Panc1 (cell line): ENCODE results near the gene OR1M1. TPM values are rescaled to one million over a fixed set of nuclear protein-coding genes. Genes with fewer than 3 reads are reported as not detected.

Source experiments
- ATAC-seq: fragments of 200-7000 bp; cut with Tn5 transposase; 2 replicates; pipeline ENCODE4 v1.9.1; 2020; ENCODE audit warnings: mild to moderate bottlenecking, moderate library complexity
- BruUV-seq: library from RNA; stranded (reverse); fragments of 400-500 nt; replicated peaks from 2 replicates; lab custom pipeline; 2021; lab: Mats Ljungman, UMichigan
- CTCF ChIA-PET: fragments of 300-600 bp; sonication (Branson Sonifier 250); formaldehyde crosslinking; loops from one replicate; lab custom pipeline; 2022; ENCODE audit warnings: antibody characterized with exemption; lab: Charles Lee
- POLR2A ChIA-PET: fragments of 300-600 bp; sonication (Branson Sonifier 250); formaldehyde crosslinking; loops from one replicate; lab custom pipeline; 2022; ENCODE audit warnings: antibody characterized with exemption; lab: Charles Lee
- DNase-seq: peaks from one replicate; pipeline ENCODE4 v3.0.0-alpha.2; 2010; ENCODE audit warnings: low read depth, low spot score
- H3K27ac ChIP-seq: 2 replicates; pipeline ENCODE4 v1.5.1; 2011; ENCODE audit warnings: mild to moderate bottlenecking, low read length, inconsistent platforms
- H3K27me3 ChIP-seq: fragments of 200-500 bp; sonication (Bioruptor generic); 2 replicates; pipeline ENCODE4 v1.6.0; 2014; ENCODE audit warnings: low read length, inconsistent platforms; ENCODE audit not compliant: control insufficient read depth, insufficient read depth
- H3K36me3 ChIP-seq: fragments of 200-500 bp; sonication (Bioruptor generic); 2 replicates; pipeline ENCODE4 v1.5.1; 2014; ENCODE audit warnings: inconsistent platforms, mild to moderate bottlenecking, low read length, moderate library complexity; ENCODE audit not compliant: control insufficient read depth, insufficient read depth
- H3K4me1 ChIP-seq: 2 replicates; pipeline ENCODE4 v1.5.1; 2011; ENCODE audit warnings: inconsistent platforms, mild to moderate bottlenecking, low read length, moderate library complexity; ENCODE audit not compliant: control insufficient read depth, insufficient read depth
- H3K4me3 ChIP-seq, 2 experiments: 2 replicates each; pipeline ENCODE4 v1.5.1; 2011 to 2012; ENCODE audit warnings: low read depth in 2 of 2, low read length in 2 of 2, mild to moderate bottlenecking in 2 of 2, inconsistent platforms in 1 of 2, moderate library complexity in 1 of 2
- H3K9me3 ChIP-seq: fragments of 200-500 bp; sonication (Bioruptor generic); 2 replicates; pipeline ENCODE4 v1.5.1; 2014; ENCODE audit warnings: low read depth, mild to moderate bottlenecking, inconsistent platforms, low read length, moderate library complexity; ENCODE audit not compliant: control insufficient read depth, insufficient read depth
- CTCF ChIP-seq: fragments of 450-650 bp; IDR thresholded peaks from 2 replicates; pipeline ENCODE4 v1.5.1; 2017; ENCODE audit warnings: mild to moderate bottlenecking
- POLR2AphosphoS5 ChIP-seq: IDR thresholded peaks from 2 replicates; pipeline ENCODE4 v1.6.1; 2012; ENCODE audit warnings: mild to moderate bottlenecking, low read depth, low read length, moderate library complexity
- REST ChIP-seq, 2 experiments: IDR thresholded peaks; 2 replicates each; pipeline ENCODE4 v1.6.1; 2011 to 2012; ENCODE audit warnings: low read depth in 2 of 2, control low read depth in 1 of 2, low read length in 1 of 2, mild to moderate bottlenecking in 1 of 2, moderate library complexity in 1 of 2; ENCODE audit not compliant: insufficient read depth in 1 of 2
- SIN3A ChIP-seq: IDR thresholded peaks from 2 replicates; pipeline ENCODE4 v1.6.1; 2012; ENCODE audit warnings: low read depth, mild to moderate bottlenecking, low read length, moderate library complexity, borderline replicate concordance; ENCODE audit not compliant: insufficient read depth
- TCF7L2 ChIP-seq: IDR thresholded peaks from 2 replicates; pipeline ENCODE4 v1.6.1; 2011; ENCODE audit warnings: mild to moderate bottlenecking, low read depth, low read length, inconsistent platforms
- in situ Hi-C: cut with HindIII; loops from 2 replicates; pipeline ENCODE4 v1.10.0; 2016; ENCODE audit warnings: low sequenced_read_pairs, low pct_unique_long_range_greater_than_20kb
- intact Hi-C: fragments of 100-400 bp; cut with micrococcal nuclease; formaldehyde crosslinking; loops from one replicate; pipeline ENCODE4 v1.10.0; 2022; ENCODE audit not compliant: unreplicated experiment
- total RNA-seq: library from RNA; stranded (reverse); gene quantifications from one replicate; pipeline ENCODE4 v1.2.1, GENCODE V29; 2021; ENCODE audit not compliant: unreplicated experiment

OR1M1 gene
- total RNA-seq, 1 experiment from 2014 or later, result not detected

- Histone ChIP-seq H3K36me3 (no peaks in the 10 kb centered on the region), H3K27me3 (no peaks in the 10 kb centered on the region), H3K4me1 (peaks cover 31% of the 10 kb centered on the region), H3K9me3 (no peaks in the 10 kb centered on the region), H3K27ac (peak overlapping the region; percentile 86), H3K4me3 (no peak overlapping the region)
- BruUV-seq, result no TSS peak
- ChIA-PET POLR2A (no interaction called here), CTCF (no interaction called here)
- in situ Hi-C loops, result no loop called here
- no peak for ATAC-seq
- intact Hi-C loops, result loop anchor here (10.0 kb wide), 2 partner anchors 262 to 422 kb away; no protein-coding TSS in a partner anchor
- DNase-seq, result no peak
- TF ChIP-seq SIN3A, result no peak
- no peak for TF ChIP-seq POLR2AphosphoS5
- no peak for TF ChIP-seq TCF7L2
These were observed 10.0 kb upstream of the OR1M1 start for GRCh38 chr19:9076901-9077300.

- Histone ChIP-seq H3K36me3 (no peaks in the 10 kb centered on the region), H3K4me3 (no peak overlapping the region), H3K9me3 (no peaks in the 10 kb centered on the region), H3K4me1 (peaks cover 28% of the 10 kb centered on the region), H3K27me3 (no peaks in the 10 kb centered on the region), H3K27ac (peak overlapping the region; percentile 78)
- in situ Hi-C loops, result no loop called here
- ATAC-seq (no peak), DNase-seq (no peak)
- intact Hi-C loops, result loop anchor here (10.0 kb wide), 2 partner anchors 264 to 424 kb away; no protein-coding TSS in a partner anchor
- POLR2A ChIA-PET, result no interaction called here
- TF ChIP-seq SIN3A (no peak), TCF7L2 (no peak), POLR2AphosphoS5 (no peak)
- BruUV-seq, result no TSS peak
- CTCF ChIA-PET, result no interaction called here
These were observed 8.2 kb upstream of the OR1M1 start for GRCh38 chr19:9078651-9079050.

- Histone ChIP-seq H3K4me1 (no peaks in the 10 kb centered on the region), H3K36me3 (no peaks in the 10 kb centered on the region), H3K9me3 (no peaks in the 10 kb centered on the region), H3K27ac (no peak within 1 kb of the TSS), H3K4me3 (no peak within 1 kb of the TSS), H3K27me3 (no peaks in the 10 kb centered on the region)
- no TSS peak for BruUV-seq
- ATAC-seq, result no peak
- intact Hi-C loops, result no loop called here
- no peak for TF ChIP-seq TCF7L2
- no peak for TF ChIP-seq REST (IDR thresholded peaks at IDR 0.05; ENCODE audit: insufficient read depth in 1 of 2, low read depth in 2 of 2, low read length in 1 of 2)
- TF ChIP-seq CTCF, result no peak
- no peak for TF ChIP-seq SIN3A
- TF ChIP-seq POLR2AphosphoS5, result no peak
- POLR2A ChIA-PET, result no interaction called here
- DNase-seq, result no peak
- in situ Hi-C loops, result no loop called here
- CTCF ChIA-PET, result no interaction called here
These were observed 20.5 kb downstream of the OR1M1 start, which contains the start of gene OR7G2 for GRCh38 chr19:9107375-9107774. TSS of gene OR7G2 (minus strand) at chr19:9107475. CDS start at chr19:9103243, 4,232 bp downstream.
